HepG2 (cell line): ENCODE measurements around the gene LIPH. TPM values are rescaled to one million over a fixed set of nuclear protein-coding genes. Genes with fewer than 3 reads are reported as not detected.

Experiments
- ATF5 ChIP-seq: sonication (generic); formaldehyde crosslinking; IDR thresholded peaks from 2 replicates; pipeline ENCODE4 v1.4.0; 2020; ENCODE audit warnings: mild to moderate bottlenecking, low read depth, missing genetic modification reagents
- CBFB ChIP-seq: sonication (generic); formaldehyde crosslinking; IDR thresholded peaks from 2 replicates; pipeline ENCODE4 v1.4.0; 2020; ENCODE audit warnings: missing genetic modification reagents
- CBX1 ChIP-seq: IDR thresholded peaks from one replicate; pipeline ENCODE4 v1.6.1; 2016; ENCODE audit warnings: antibody characterized with exemption, low read depth
- MEF2D ChIP-seq: sonication (generic); formaldehyde crosslinking; IDR thresholded peaks from 2 replicates; pipeline ENCODE4 v1.5.1; 2020; ENCODE audit warnings: mild to moderate bottlenecking, missing genetic modification reagents
- NFIB ChIP-seq: sonication (generic); formaldehyde crosslinking; IDR thresholded peaks from 2 replicates; pipeline ENCODE4 v1.9.0; 2021; ENCODE audit warnings: missing genetic modification reagents, mild to moderate bottlenecking, borderline replicate concordance
- NR1H2 ChIP-seq: sonication (generic); formaldehyde crosslinking; IDR thresholded peaks from 2 replicates; pipeline ENCODE4 v1.8.1; 2022; ENCODE audit warnings: low read depth, missing genetic modification reagents, borderline replicate concordance
- PAX8 ChIP-seq: sonication (generic); formaldehyde crosslinking; IDR thresholded peaks from 2 replicates; pipeline ENCODE4 v1.8.0; 2022; ENCODE audit warnings: mild to moderate bottlenecking, missing genetic modification reagents, borderline replicate concordance
- RBFOX2 ChIP-seq: fragments of 200-400 bp; formaldehyde crosslinking; IDR thresholded peaks from 2 replicates; pipeline ENCODE4 v1.6.1; 2017; ENCODE audit warnings: low read depth, mild to moderate bottlenecking, low read length
- SALL2 ChIP-seq: sonication (generic); formaldehyde crosslinking; IDR thresholded peaks from 2 replicates; pipeline ENCODE4 v1.8.1; 2023; ENCODE audit warnings: mild to moderate bottlenecking, missing genetic modification reagents, inconsistent platforms
- SIX1 ChIP-seq: sonication (generic); formaldehyde crosslinking; IDR thresholded peaks from 2 replicates; pipeline ENCODE4 v1.4.0; 2020; ENCODE audit warnings: missing genetic modification reagents, borderline replicate concordance
- SMARCC2 ChIP-seq: fragments of 450-650 bp; IDR thresholded peaks from 2 replicates; pipeline ENCODE4 v1.6.1; 2017; ENCODE audit warnings: antibody characterized with exemption, mild to moderate bottlenecking
- SOX6 ChIP-seq, 2 experiments: fragments of 450-650 bp in 1 of 2; sonication (generic) in 1 of 2; formaldehyde crosslinking in 1 of 2; IDR thresholded peaks; 2 replicates each; pipeline versions ENCODE4 v1.4.0 to v1.6.1; 2017 to 2020; ENCODE audit warnings: antibody characterized with exemption in 1 of 2, mild to moderate bottlenecking in 1 of 2, missing genetic modification reagents in 1 of 2
- SRSF9 ChIP-seq: fragments of 200-400 bp; formaldehyde crosslinking; IDR thresholded peaks from 2 replicates; pipeline ENCODE4 v1.6.1; 2018; ENCODE audit warnings: borderline replicate concordance, mild to moderate bottlenecking, low read depth, low read length; ENCODE audit not compliant: insufficient read depth, poor library complexity, severe bottlenecking
- TAF1 ChIP-seq: sonication (generic); formaldehyde crosslinking; IDR thresholded peaks from 2 replicates; pipeline ENCODE4 v1.4.0; 2020; ENCODE audit warnings: missing genetic modification reagents
- THYN1 ChIP-seq: sonication (generic); formaldehyde crosslinking; IDR thresholded peaks from 2 replicates; pipeline ENCODE4 v1.8.1; 2023; ENCODE audit warnings: low read depth, mild to moderate bottlenecking, moderate library complexity, missing genetic modification reagents, borderline replicate concordance
- ZBTB43 ChIP-seq: sonication (generic); formaldehyde crosslinking; conservative IDR thresholded peaks from 2 replicates; pipeline ENCODE4 v1.4.0; 2020; ENCODE audit warnings: missing genetic modification reagents
- ZNF12 ChIP-seq: sonication (generic); formaldehyde crosslinking; IDR thresholded peaks from 2 replicates; pipeline ENCODE4 v1.5.0; 2020; ENCODE audit warnings: missing genetic modification reagents
- ZNF143 ChIP-seq: sonication (generic); formaldehyde crosslinking; IDR thresholded peaks from 2 replicates; pipeline ENCODE4 v1.4.0; 2020; ENCODE audit warnings: missing genetic modification reagents
- ZNF180 ChIP-seq: sonication (generic); formaldehyde crosslinking; IDR thresholded peaks from 2 replicates; pipeline ENCODE4 v1.4.0; 2020; ENCODE audit warnings: low read depth, missing genetic modification reagents, borderline replicate concordance
- ZNF230 ChIP-seq: sonication (generic); formaldehyde crosslinking; IDR thresholded peaks from 2 replicates; pipeline ENCODE4 v1.4.0; 2020; ENCODE audit warnings: mild to moderate bottlenecking, missing genetic modification reagents
- ZNF280D ChIP-seq: sonication (generic); formaldehyde crosslinking; IDR thresholded peaks from 2 replicates; pipeline ENCODE4 v1.5.1; 2020; ENCODE audit warnings: mild to moderate bottlenecking, missing genetic modification reagents
- ZNF615 ChIP-seq: sonication (generic); formaldehyde crosslinking; IDR thresholded peaks from 2 replicates; pipeline ENCODE4 v1.5.0; 2020; ENCODE audit warnings: mild to moderate bottlenecking, missing genetic modification reagents, borderline replicate concordance
- ZNF644 ChIP-seq: IDR thresholded peaks from 2 replicates; pipeline ENCODE4 v1.6.1; 2016; ENCODE audit warnings: low read depth
- ZNF879 ChIP-seq: sonication (generic); formaldehyde crosslinking; IDR thresholded peaks from 2 replicates; pipeline ENCODE4 v1.8.1; 2023; ENCODE audit warnings: missing genetic modification reagents
- polyA plus RNA-seq, 8 experiments: library from polyadenylated mRNA; depleted of rRNA in 3 of 8; stranded (reverse) in 7 of 8; unstranded in 1 of 8; fragments of >200 nt; fragmentation: Illumina TruSeq in 4 of 8; extraction: Trizol in 4 of 8; gene quantifications; 2 replicates each; pipeline versions ENCODE4 v1.2.1 to v1.2.3, GENCODE V29; 2011 to 2016; ENCODE audit warnings: low read depth in 4 of 8, missing spikeins in 1 of 8, mixed read lengths in 1 of 8; ENCODE audit not compliant: insufficient read depth in 1 of 8
- total RNA-seq, 5 experiments: library from RNA; depleted of rRNA; stranded (reverse); fragments of >200 nt; fragmentation: Illumina TruSeq; extraction: Trizol; gene quantifications; 2 replicates each; pipeline ENCODE4 v1.2.3, GENCODE V29; 2016; ENCODE audit warnings: low read depth in 1 of 5

The LIPH gene
- total and polyA plus RNA-seq, 2 of the 13 experiments (the other 11 are each of a cell fraction or from before 2014, with no cell fraction given): 0.09 to 0.34 TPM

DNA sequence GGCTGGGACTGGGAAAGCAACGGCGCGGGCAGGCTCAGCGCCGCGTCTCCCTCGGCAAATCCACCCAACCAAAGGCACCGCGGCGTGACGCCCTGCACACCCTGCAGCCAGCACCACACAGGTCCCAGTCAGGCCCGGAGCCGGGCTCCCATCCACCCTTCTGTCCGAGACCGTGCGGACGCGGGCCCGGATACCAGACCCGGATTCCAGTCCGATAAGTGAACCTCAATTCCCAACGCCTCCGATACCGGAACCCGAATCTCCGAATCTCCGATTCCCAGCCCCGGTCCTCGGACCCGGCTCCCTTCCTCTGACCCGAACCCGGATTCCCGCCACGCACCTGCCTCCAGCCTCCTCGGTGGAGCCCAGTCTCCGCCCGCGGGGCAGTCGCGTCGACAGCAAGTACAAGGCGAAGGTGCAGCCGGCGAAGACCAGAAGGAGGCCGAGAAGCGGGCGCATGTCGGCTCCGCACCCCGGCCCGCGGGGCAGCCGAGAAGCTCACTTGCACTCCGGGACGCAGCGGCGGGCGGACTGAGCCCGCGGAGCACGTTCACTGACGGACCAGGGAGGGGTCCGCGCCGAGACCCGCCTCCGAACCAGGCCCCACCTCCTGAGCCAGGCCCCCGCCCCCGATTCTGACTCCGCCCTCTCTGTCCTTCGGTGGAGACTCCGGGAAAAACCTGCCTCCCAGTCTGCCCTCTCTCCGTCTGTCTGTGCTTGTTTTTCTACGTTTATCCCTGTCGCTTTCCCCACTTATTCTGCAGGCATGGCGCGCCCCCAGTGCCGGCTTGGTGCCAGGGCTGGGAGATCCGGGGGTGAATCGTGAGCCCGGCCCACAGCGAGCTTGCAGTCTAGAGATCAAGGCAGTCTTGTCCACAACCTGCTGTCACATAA, 53.6 kb downstream of the LIPH start, which contains the start of gene TMEM41A (continued):
- no peak; the same call in 1 of the 2 replicates for TF ChIP-seq ZBTB43 (CRISPR knock-in tag)
- TF ChIP-seq ZNF879: no peak
- TF ChIP-seq ZNF12: peak; percentile 21; the same call in 1 of the 2 replicates
- no peak for TF ChIP-seq NR1H2 (CRISPR knock-in tag)
- no peak for TF ChIP-seq ZNF143 (CRISPR knock-in tag)
- TF ChIP-seq CBFB (CRISPR knock-in tag): peak; percentile 95
- peak; percentile 89; the same call in 1 of the 2 replicates for TF ChIP-seq ZNF230
- TF ChIP-seq SMARCC2: no peak
- TF ChIP-seq SALL2 (CRISPR knock-in tag): peak; percentile 94
- peak; percentile 94 for TF ChIP-seq CBX1
- no peak for TF ChIP-seq THYN1 (CRISPR knock-in tag)
- TF ChIP-seq ZNF280D (CRISPR knock-in tag): peak; percentile 90
- 0 out of 2 replicates have a peak, but pooled peaks have one; percentile 47 for TF ChIP-seq ZNF615
- TF ChIP-seq ZNF644 (CRISPR knock-in tag): no peak
- TF ChIP-seq TAF1: peak; percentile 97
- peak; percentile 98 for TF ChIP-seq RBFOX2
- TF ChIP-seq ATF5: 0 out of 2 replicates have a peak, but pooled peaks have one; percentile 19
- TF ChIP-seq ZNF180 (CRISPR knock-in tag): no peak
- no peak; the same call in 1 of the 2 replicates for TF ChIP-seq MEF2D (CRISPR knock-in tag)
- TF ChIP-seq NFIB (CRISPR knock-in tag): no peak
- no peak for TF ChIP-seq SOX6 (IDR thresholded peaks at IDR 0.05)
- peak; percentile 75; the same call in 1 of the 2 replicates for TF ChIP-seq SOX6 (CRISPR knock-in tag; IDR thresholded peaks at IDR 0.05)
- peak; percentile 44; the same call in 1 of the 2 replicates for TF ChIP-seq SIX1 (CRISPR knock-in tag)
- no peak for TF ChIP-seq SRSF9
- 0 out of 2 replicates have a peak, but pooled peaks have one; percentile 23 for TF ChIP-seq PAX8 (CRISPR knock-in tag)
